HCT116 (cell line): ENCODE measurements around the gene ABHD12B. TPM values are rescaled to one million over a fixed set of nuclear protein-coding genes. Genes with fewer than 3 reads are reported as not detected.

Source experiments
- ATAC-seq: fragments of 200-7000 bp; cut with Tn5 transposase; 2 replicates; pipeline ENCODE4 v1.9.1; 2020; ENCODE audit warnings: mild to moderate bottlenecking, moderate library complexity
- BruUV-seq: library from RNA; stranded (reverse); fragments of 400-500 nt; replicated peaks from 2 replicates; lab custom pipeline; 2021; lab: Mats Ljungman, UMichigan
- CTCF ChIA-PET: fragments of 300-600 bp; sonication (Branson Sonifier 250); formaldehyde crosslinking; loops from one replicate; lab custom pipeline; 2021; ENCODE audit warnings: antibody characterized with exemption; lab: Charles Lee
- POLR2A ChIA-PET: fragments of 300-600, 350-600 bp; sonication (Branson Sonifier 250); formaldehyde crosslinking; loops from one replicate; lab custom pipeline; 2021; ENCODE audit warnings: antibody characterized with exemption; lab: Charles Lee
- RAD21 ChIA-PET, 2 experiments: fragments of 300-600 bp; sonication (Branson Sonifier 250); formaldehyde crosslinking; loops; one replicate each; lab custom pipeline; 2023; ENCODE audit warnings: low total read pairs in 2 of 2; ENCODE audit not compliant: uncharacterized antibody in 2 of 2, unreplicated experiment in 2 of 2, low non-redundant PET in 1 of 2; lab: Charles Lee
- DNase-seq: peaks from one replicate; pipeline ENCODE4 v3.0.0-alpha.2; 2010; ENCODE audit warnings: low read depth, low spot score
- H2AFZ ChIP-seq: fragments of 200-600 bp; shearing (Covaris generic), sonication (generic); 2 replicates; pipeline ENCODE4 v1.6.1; 2017; ENCODE audit warnings: low read depth, mixed run types, mixed read lengths, antibody characterized with exemption, low read length; ENCODE audit not compliant: poor library complexity, severe bottlenecking
- H3K27ac ChIP-seq: 2 replicates; pipeline ENCODE4 v1.5.1; 2012; ENCODE audit warnings: low read depth, low read length
- H3K27me3 ChIP-seq: fragments of 200-600 bp; sonication (generic); 2 replicates; pipeline ENCODE4 v1.6.1; 2016; ENCODE audit warnings: mixed run types, low read length, mixed read lengths; ENCODE audit not compliant: insufficient read depth
- H3K36me3 ChIP-seq, 2 experiments: fragments of 200-500 bp in 1 of 2; fragments of 200-600 bp in 1 of 2; sonication (Bioruptor generic) in 1 of 2; sonication (generic) in 1 of 2; 2 replicates each; pipeline versions ENCODE4 v1.5.1 to v1.6.1; 2014 to 2016; ENCODE audit warnings: low read length in 2 of 2, inconsistent platforms in 1 of 2, mixed read lengths in 1 of 2, mixed run types in 1 of 2; ENCODE audit not compliant: insufficient read depth in 2 of 2, control insufficient read depth in 1 of 2
- H3K4me1 ChIP-seq, 2 experiments: fragments of 200-600 bp in 1 of 2; sonication (generic) in 1 of 2; 2 replicates each; pipeline versions ENCODE4 v1.5.1 to v1.6.1; 2012 to 2017; ENCODE audit warnings: low read length in 2 of 2, inconsistent platforms in 1 of 2, mild to moderate bottlenecking in 1 of 2, mixed read lengths in 1 of 2, mixed run types in 1 of 2, moderate library complexity in 1 of 2; ENCODE audit not compliant: insufficient read depth in 2 of 2, control insufficient read depth in 1 of 2
- H3K4me2 ChIP-seq: fragments of 200-600 bp; sonication (generic); 2 replicates; pipeline ENCODE4 v1.6.1; 2017; ENCODE audit warnings: mixed run types, low read length, mixed read lengths
- H3K4me3 ChIP-seq, 2 experiments: fragments of 200-600 bp in 1 of 2; sonication (generic) in 1 of 2; replicated peaks in 1 of 2; 2 replicates each; pipeline ENCODE4 v1.5.1; 2011 to 2016; ENCODE audit warnings: low read length in 2 of 2, control low read depth in 1 of 2, low read depth in 1 of 2, mild to moderate bottlenecking in 1 of 2, mixed read lengths in 1 of 2, mixed run types in 1 of 2
- H3K79me2 ChIP-seq: fragments of 200-600 bp; sonication (generic); 2 replicates; pipeline ENCODE4 v1.6.1; 2017; ENCODE audit warnings: mild to moderate bottlenecking, mixed run types, low read length, moderate library complexity, mixed read lengths; ENCODE audit not compliant: insufficient read depth
- H3K9ac ChIP-seq: fragments of 200-600 bp; sonication (generic); 2 replicates; pipeline ENCODE4 v1.6.1; 2016; ENCODE audit warnings: low read length, mixed read lengths
- H3K9me2 ChIP-seq: fragments of 200-600 bp; sonication (generic), shearing (Covaris generic); 2 replicates; pipeline ENCODE4 v1.6.1; 2017; ENCODE audit warnings: mixed run types, mild to moderate bottlenecking, moderate library complexity; ENCODE audit not compliant: insufficient read depth
- H3K9me3 ChIP-seq, 2 experiments: fragments of 200-500 bp in 1 of 2; fragments of 200-600 bp in 1 of 2; sonication (Bioruptor generic) in 1 of 2; sonication (generic) in 1 of 2; 2 replicates each; pipeline ENCODE4 v1.6.1; 2014 to 2017; ENCODE audit warnings: low read length in 2 of 2, mixed read lengths in 2 of 2, inconsistent platforms in 1 of 2, low read depth in 1 of 2, mild to moderate bottlenecking in 1 of 2, mixed run types in 1 of 2, moderate library complexity in 1 of 2; ENCODE audit not compliant: control insufficient read depth in 1 of 2, insufficient read depth in 1 of 2
- H4K20me1 ChIP-seq: fragments of 200-600 bp; sonication (generic), shearing (Covaris generic); 2 replicates; pipeline ENCODE4 v1.6.1; 2017; ENCODE audit warnings: mixed run types, mild to moderate bottlenecking, moderate library complexity; ENCODE audit not compliant: insufficient read depth
- CTCF ChIP-seq, 3 experiments: fragments of 200-600 bp in 1 of 3; sonication (generic) in 1 of 3; IDR thresholded peaks in 2 of 3; conservative IDR thresholded peaks in 1 of 3; 2 replicates each; pipeline ENCODE4 v1.5.1; 2012 to 2017; ENCODE audit warnings: low read depth in 2 of 3, low read length in 2 of 3, antibody characterized with exemption in 1 of 3, borderline replicate concordance in 1 of 3, control low read depth in 1 of 3, mild to moderate bottlenecking in 1 of 3, mixed read lengths in 1 of 3, mixed run types in 1 of 3, moderate library complexity in 1 of 3; ENCODE audit not compliant: insufficient read depth in 1 of 3
- ELF1 ChIP-seq: IDR thresholded peaks from 2 replicates; pipeline ENCODE4 v1.6.1; 2012; ENCODE audit warnings: low read depth, borderline replicate concordance
- EZH2 ChIP-seq: fragments of 200-600 bp; sonication (generic); IDR thresholded peaks from 2 replicates; pipeline ENCODE4 v1.6.1; 2017; ENCODE audit warnings: antibody characterized with exemption, mixed run types
- FOSL1 ChIP-seq: IDR thresholded peaks from 2 replicates; pipeline ENCODE4 v1.6.1; 2012; ENCODE audit warnings: low read depth
- JUND ChIP-seq: IDR thresholded peaks from 2 replicates; pipeline ENCODE4 v1.6.1; 2012
- POLR2A ChIP-seq: IDR thresholded peaks from 2 replicates; pipeline ENCODE4 v1.7.0; 2011; ENCODE audit warnings: borderline replicate concordance; ENCODE audit not compliant: insufficient read depth, insufficient read length; ENCODE audit errors: extremely low read depth
- POLR2AphosphoS5 ChIP-seq: IDR thresholded peaks from 2 replicates; pipeline ENCODE4 v1.6.1; 2011; ENCODE audit warnings: mild to moderate bottlenecking, low read depth, low read length, moderate library complexity
- RAD21 ChIP-seq: IDR thresholded peaks from 2 replicates; pipeline ENCODE4 v1.6.1; 2012; ENCODE audit warnings: low read depth, mild to moderate bottlenecking
- SIN3A ChIP-seq: IDR thresholded peaks from 2 replicates; pipeline ENCODE4 v1.6.1; 2012; ENCODE audit warnings: low read depth
- SP1 ChIP-seq: IDR thresholded peaks from 2 replicates; pipeline ENCODE4 v1.6.1; 2012; ENCODE audit warnings: low read depth
- SRF ChIP-seq: IDR thresholded peaks from 2 replicates; pipeline ENCODE4 v1.6.1; 2012; ENCODE audit warnings: low read depth
- TCF7L2 ChIP-seq: IDR thresholded peaks from 2 replicates; pipeline ENCODE4 v1.7.0; 2011; ENCODE audit warnings: borderline replicate concordance, inconsistent platforms; ENCODE audit not compliant: insufficient read depth, insufficient read length; ENCODE audit errors: extremely low read depth
- YY1 ChIP-seq: IDR thresholded peaks from 2 replicates; pipeline ENCODE4 v1.6.1; 2011; ENCODE audit warnings: low read length, low read depth, moderate library complexity, mild to moderate bottlenecking; ENCODE audit not compliant: insufficient replicate concordance; ENCODE audit errors: extremely low read depth
- ZBTB33 ChIP-seq: IDR thresholded peaks from 2 replicates; pipeline ENCODE4 v1.6.1; 2011; ENCODE audit warnings: mild to moderate bottlenecking, low read length, moderate library complexity; ENCODE audit not compliant: insufficient replicate concordance; ENCODE audit errors: extremely low read depth
- intact Hi-C: fragments of 100-400 bp; cut with micrococcal nuclease; formaldehyde crosslinking; loops from 2 replicates; pipeline ENCODE4 v1.10.0; 2022
- total RNA-seq: library from RNA; stranded (reverse); gene quantifications from one replicate; pipeline ENCODE4 v1.2.1, GENCODE V29; 2021; ENCODE audit not compliant: unreplicated experiment
- TF ChIP-seq, protein P1 (sequence below): IDR thresholded peaks from 2 replicates; pipeline ENCODE4 v1.6.1; 2012
- TF ChIP-seq, protein P2 (sequence below): IDR thresholded peaks from 2 replicates; pipeline ENCODE4 v1.6.1; 2012; ENCODE audit warnings: low read depth
- TF ChIP-seq, protein P3 (sequence below): IDR thresholded peaks from 2 replicates; pipeline ENCODE4 v1.6.1; 2012

Gene ABHD12B
- total RNA-seq, 1 experiment from 2014 or later, result 0.74 TPM

- H3K9me2 ChIP-seq, result no peaks in the 10 kb centered on the region
- no peaks in the 10 kb centered on the region for H3K36me3 ChIP-seq
- H3K4me3 ChIP-seq, result no peak overlapping the region
- no peak overlapping the region for H3K4me2 ChIP-seq
- no peak overlapping the region for H2AFZ ChIP-seq
- ATAC-seq (no peak), DNase-seq (no peak)
- no TSS peak for BruUV-seq
- no peaks in the 10 kb centered on the region for H3K79me2 ChIP-seq
- H3K9ac ChIP-seq, result no peak overlapping the region
- no peaks in the 10 kb centered on the region for H4K20me1 ChIP-seq
- TF ChIP-seq ELF1 (no peak), SIN3A (no peak), SP1 (no peak), POLR2A (no peak), EZH2 (no peak), JUND (no peak), POLR2AphosphoS5 (no peak), FOSL1 (no peak), YY1 (no peak), RAD21 (no peak), ZBTB33 (no peak), SRF (no peak), CTCF (IDR thresholded peaks at IDR 0.05 in 2 of 3, conservative IDR thresholded peaks at IDR 0.05 in 1 of 3; ENCODE audit: borderline replicate concordance in 1 of 3, insufficient read depth in 1 of 3, low read depth in 2 of 3, low read length in 2 of 3) (no peak), TCF7L2 (no peak)
- TF ChIP-seq, protein P1, sequence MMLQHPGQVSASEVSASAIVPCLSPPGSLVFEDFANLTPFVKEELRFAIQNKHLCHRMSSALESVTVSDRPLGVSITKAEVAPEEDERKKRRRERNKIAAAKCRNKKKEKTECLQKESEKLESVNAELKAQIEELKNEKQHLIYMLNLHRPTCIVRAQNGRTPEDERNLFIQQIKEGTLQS, result no peak
- TF ChIP-seq, protein P2, sequence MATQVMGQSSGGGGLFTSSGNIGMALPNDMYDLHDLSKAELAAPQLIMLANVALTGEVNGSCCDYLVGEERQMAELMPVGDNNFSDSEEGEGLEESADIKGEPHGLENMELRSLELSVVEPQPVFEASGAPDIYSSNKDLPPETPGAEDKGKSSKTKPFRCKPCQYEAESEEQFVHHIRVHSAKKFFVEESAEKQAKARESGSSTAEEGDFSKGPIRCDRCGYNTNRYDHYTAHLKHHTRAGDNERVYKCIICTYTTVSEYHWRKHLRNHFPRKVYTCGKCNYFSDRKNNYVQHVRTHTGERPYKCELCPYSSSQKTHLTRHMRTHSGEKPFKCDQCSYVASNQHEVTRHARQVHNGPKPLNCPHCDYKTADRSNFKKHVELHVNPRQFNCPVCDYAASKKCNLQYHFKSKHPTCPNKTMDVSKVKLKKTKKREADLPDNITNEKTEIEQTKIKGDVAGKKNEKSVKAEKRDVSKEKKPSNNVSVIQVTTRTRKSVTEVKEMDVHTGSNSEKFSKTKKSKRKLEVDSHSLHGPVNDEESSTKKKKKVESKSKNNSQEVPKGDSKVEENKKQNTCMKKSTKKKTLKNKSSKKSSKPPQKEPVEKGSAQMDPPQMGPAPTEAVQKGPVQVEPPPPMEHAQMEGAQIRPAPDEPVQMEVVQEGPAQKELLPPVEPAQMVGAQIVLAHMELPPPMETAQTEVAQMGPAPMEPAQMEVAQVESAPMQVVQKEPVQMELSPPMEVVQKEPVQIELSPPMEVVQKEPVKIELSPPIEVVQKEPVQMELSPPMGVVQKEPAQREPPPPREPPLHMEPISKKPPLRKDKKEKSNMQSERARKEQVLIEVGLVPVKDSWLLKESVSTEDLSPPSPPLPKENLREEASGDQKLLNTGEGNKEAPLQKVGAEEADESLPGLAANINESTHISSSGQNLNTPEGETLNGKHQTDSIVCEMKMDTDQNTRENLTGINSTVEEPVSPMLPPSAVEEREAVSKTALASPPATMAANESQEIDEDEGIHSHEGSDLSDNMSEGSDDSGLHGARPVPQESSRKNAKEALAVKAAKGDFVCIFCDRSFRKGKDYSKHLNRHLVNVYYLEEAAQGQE, result no peak
- TF ChIP-seq, protein P3, sequence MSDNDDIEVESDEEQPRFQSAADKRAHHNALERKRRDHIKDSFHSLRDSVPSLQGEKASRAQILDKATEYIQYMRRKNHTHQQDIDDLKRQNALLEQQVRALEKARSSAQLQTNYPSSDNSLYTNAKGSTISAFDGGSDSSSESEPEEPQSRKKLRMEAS, result no peak
- ChIA-PET CTCF (no interaction called here), POLR2A (no interaction called here), RAD21 (no interaction called here)
- H3K27ac ChIP-seq, result no peak overlapping the region
- H3K9me3 ChIP-seq, result no peaks in the 10 kb centered on the region
- no peaks in the 10 kb centered on the region; the same call in 1 of the 2 replicates for H3K27me3 ChIP-seq
- intact Hi-C loops, result no loop called here
- no peaks in the 10 kb centered on the region for H3K4me1 ChIP-seq
Measured at GRCh38 chr14:50871228-50871627, 625 bp upstream of the ABHD12B start.
